Islet of Langerhans (tissue), 1 donor: ENCODE results near the gene OSTF1.

Experiments
- FAIRE-seq: peaks from one replicate; lab custom pipeline; 2011; peaks lifted over from hg19 to GRCh38; lab: Jason Lieb, UNC

The OSTF1 gene

GRCh38 chr9:75087824-75088645 is at the start of gene OSTF1, which contains the start of gene NMRK1:
OSTF1 (plus strand) TSS chr9:75088514; CDS start chr9:75088693, 179 bp downstream.
NMRK1 (minus strand) TSS chr9:75088155; CDS start chr9:75083115, 5,040 bp downstream.
- no peak for FAIRE-seq

GRCh38 chr9:75039009-75039408 is 49.3 kb upstream of the OSTF1 start:
- no peak for FAIRE-seq

- no peak for FAIRE-seq
These were observed 48.5 kb upstream of the OSTF1 start for GRCh38 chr9:75039801-75040200.

GRCh38 chr9:75041041-75041440 is 47.3 kb upstream of the OSTF1 start:
- no peak for FAIRE-seq

DNA sequence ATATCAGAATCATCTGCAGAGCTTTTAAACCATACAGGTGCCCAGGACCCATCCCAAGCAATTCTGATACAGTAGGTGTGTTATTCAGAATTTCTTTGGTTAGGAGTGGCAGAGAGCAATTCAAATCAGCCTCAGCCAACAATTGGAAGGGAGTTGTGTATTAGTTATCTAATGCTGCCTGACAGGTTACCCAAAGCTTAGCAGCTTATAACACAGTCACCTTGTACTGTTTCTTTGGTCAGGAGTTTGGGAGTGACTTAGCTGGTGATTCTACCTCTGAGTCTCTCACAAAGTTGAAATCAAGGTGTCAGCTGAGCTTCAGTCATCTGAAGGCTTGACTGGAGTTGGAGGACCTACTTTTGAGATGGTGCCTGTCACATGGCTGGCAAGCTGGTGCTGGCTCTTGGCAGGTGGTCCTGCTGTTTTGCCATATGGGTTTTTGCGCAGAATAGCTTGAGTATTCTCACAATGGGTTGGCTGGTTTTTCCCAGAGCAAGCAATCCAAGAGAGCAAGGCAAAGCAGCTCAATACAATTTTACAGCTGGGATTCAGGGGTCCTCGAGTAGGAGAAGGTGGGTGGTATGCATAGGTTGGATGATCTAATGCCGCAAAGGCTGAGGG is 41.5 kb upstream of the OSTF1 start:
- FAIRE-seq = no peak

GRCh38 chr9:75047506-75047905 is 40.8 kb upstream of the OSTF1 start:
- no peak for FAIRE-seq

- no peak for FAIRE-seq
These were observed 37.0 kb upstream of the OSTF1 start for GRCh38 chr9:75051285-75051684.

DNA sequence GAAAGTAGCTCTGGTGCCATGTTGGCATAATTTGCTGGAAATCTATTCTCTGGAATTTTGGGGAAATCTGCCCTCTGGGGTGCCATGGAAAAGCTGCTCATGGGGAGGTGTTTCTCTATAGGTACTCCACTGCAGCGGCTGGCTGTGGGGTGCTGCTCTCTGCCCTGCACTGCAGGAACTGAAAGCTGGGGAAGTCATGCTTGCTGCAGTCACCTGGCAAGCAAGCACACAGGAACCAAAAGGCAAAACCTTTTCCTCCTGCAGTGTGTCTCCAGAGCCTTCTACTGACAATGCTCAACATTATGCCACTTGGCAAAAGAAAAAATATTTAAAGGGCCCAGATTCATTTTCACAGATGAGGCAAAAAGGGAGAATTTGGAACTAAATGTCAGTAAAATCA is 34.4 kb upstream of the OSTF1 start:
- no peak for FAIRE-seq

- FAIRE-seq = no peak
These were observed 33.8 kb upstream of the OSTF1 start for GRCh38 chr9:75054368-75055001.

GRCh38 chr9:75061169-75061568 is 27.1 kb upstream of the OSTF1 start:
- no peak for FAIRE-seq

GRCh38 chr9:75063556-75064305 is 24.6 kb upstream of the OSTF1 start:
- FAIRE-seq = no peak

DNA sequence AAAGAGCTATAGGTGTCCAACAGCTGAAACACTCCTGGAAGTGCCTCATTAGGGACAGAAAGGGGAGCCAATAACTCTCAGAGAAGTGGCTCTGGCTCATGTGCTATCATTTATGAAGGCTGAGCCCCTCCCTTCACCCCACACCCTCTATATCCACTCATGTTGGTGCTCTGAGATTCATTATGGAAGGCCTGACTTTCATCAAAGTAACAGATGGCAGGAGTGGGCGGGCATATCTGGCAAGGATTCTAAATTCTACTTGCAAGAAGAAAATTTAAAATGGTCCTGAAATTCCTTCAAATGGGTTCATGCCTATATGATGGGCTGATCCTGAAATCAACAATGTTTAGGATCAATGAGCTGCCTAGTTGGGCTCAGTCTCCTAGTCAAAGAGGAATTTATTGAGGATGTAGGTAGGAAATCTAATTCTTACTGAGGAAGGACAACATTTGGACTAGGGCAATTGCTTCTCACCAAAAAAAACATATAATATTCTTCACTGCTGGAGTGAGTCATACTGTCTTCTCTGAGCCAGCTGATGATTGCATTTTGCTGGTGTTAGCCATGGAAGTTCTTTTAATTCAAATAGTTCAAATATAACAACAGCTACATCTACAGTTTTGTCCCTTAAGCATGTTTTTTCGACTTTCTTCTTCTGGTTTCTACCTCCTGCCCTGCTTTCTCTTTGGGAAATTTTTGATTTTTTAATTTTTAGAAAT is 23.8 kb upstream of the OSTF1 start:
- no peak for FAIRE-seq

GRCh38 chr9:75065510-75065909 is 22.8 kb upstream of the OSTF1 start:
- no peak for FAIRE-seq

DNA sequence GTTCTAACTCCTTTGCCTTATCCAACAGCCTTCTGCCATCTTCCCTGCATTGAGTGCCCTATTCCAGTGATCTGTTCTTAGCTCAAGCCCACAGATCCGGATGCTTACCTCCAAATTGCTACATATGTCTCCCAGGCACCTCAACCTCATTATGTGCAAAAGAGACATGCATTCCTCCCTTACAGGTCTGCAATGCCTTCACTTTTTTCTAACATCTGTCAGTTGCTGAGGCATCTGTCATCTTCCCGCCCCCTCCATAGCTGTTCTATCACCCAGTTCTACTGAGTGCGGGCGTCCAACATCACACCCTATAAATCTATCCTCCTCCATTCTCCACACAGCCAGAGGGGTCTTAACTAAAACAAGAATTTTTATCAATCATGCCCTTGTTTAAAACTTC is 20.4 kb upstream of the OSTF1 start:
- FAIRE-seq = no peak

- FAIRE-seq = no peak
These were observed 19.1 kb upstream of the OSTF1 start for GRCh38 chr9:75069171-75069570.

GRCh38 chr9:75071530-75072122 is 16.7 kb upstream of the OSTF1 start:
- no peak for FAIRE-seq

DNA sequence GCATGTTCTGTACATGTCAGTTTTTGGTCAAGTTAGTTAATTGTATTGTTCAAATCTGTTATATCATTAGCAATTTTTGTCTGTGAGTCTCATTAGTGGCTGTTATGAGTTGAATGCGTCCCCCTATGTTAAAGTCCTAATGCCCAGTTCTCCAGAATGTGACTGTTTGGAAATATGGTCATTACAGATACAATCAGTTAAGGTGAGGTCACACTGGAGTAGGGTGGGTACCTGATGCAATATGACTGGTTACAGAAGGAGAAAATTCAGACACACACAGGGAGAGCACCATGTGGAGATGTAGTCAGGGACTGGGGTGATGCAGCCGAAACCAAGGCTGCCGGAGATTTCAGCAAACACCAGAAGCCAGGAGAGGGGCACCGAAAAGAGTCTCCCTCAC is 15.4 kb upstream of the OSTF1 start:
- no peak for FAIRE-seq

GRCh38 chr9:75081632-75082031 is 6.7 kb upstream of the OSTF1 start:
- no peak for FAIRE-seq

- no peak for FAIRE-seq
These were observed 4.9 kb upstream of the OSTF1 start for GRCh38 chr9:75083188-75083970.

GRCh38 chr9:75084081-75084672 is 4.1 kb upstream of the OSTF1 start:
- no peak for FAIRE-seq
